ENCODE measurements around the gene FPGS.

- TF ChIP-seq, protein P1, sequence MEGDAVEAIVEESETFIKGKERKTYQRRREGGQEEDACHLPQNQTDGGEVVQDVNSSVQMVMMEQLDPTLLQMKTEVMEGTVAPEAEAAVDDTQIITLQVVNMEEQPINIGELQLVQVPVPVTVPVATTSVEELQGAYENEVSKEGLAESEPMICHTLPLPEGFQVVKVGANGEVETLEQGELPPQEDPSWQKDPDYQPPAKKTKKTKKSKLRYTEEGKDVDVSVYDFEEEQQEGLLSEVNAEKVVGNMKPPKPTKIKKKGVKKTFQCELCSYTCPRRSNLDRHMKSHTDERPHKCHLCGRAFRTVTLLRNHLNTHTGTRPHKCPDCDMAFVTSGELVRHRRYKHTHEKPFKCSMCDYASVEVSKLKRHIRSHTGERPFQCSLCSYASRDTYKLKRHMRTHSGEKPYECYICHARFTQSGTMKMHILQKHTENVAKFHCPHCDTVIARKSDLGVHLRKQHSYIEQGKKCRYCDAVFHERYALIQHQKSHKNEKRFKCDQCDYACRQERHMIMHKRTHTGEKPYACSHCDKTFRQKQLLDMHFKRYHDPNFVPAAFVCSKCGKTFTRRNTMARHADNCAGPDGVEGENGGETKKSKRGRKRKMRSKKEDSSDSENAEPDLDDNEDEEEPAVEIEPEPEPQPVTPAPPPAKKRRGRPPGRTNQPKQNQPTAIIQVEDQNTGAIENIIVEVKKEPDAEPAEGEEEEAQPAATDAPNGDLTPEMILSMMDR (IDR thresholded peaks at IDR 0.05 in 2 of 3, conservative IDR thresholded peaks at IDR 0.05 in 1 of 3; ENCODE audit: borderline replicate concordance in 1 of 3, insufficient read depth in 1 of 3, low read depth in 2 of 3, low read length in 2 of 3), result no peak
- TF ChIP-seq POLR2A (IDR thresholded peaks at IDR 0.05; ENCODE audit: borderline replicate concordance, extremely low read depth, insufficient read depth, insufficient read length) (no peak), ZBTB33 (IDR thresholded peaks at IDR 0.05; ENCODE audit: extremely low read depth, insufficient replicate concordance, low read length) (no peak), EZH2 (IDR thresholded peaks at IDR 0.05) (no peak), JUND (IDR thresholded peaks at IDR 0.05) (no peak), YY1 (IDR thresholded peaks at IDR 0.05; ENCODE audit: extremely low read depth, insufficient replicate concordance, low read depth, low read length) (no peak), ZNF274 (IDR thresholded peaks at IDR 0.05; ENCODE audit: low read depth, low read length) (no peak), CEBPB (IDR thresholded peaks at IDR 0.05; ENCODE audit: low read depth) (no peak), EZH2phosphoT487 (IDR thresholded peaks at IDR 0.05; ENCODE audit: borderline replicate concordance) (no peak), RAD21 (IDR thresholded peaks at IDR 0.05; ENCODE audit: low read depth) (no peak)
- TF ChIP-seq, protein P2, sequence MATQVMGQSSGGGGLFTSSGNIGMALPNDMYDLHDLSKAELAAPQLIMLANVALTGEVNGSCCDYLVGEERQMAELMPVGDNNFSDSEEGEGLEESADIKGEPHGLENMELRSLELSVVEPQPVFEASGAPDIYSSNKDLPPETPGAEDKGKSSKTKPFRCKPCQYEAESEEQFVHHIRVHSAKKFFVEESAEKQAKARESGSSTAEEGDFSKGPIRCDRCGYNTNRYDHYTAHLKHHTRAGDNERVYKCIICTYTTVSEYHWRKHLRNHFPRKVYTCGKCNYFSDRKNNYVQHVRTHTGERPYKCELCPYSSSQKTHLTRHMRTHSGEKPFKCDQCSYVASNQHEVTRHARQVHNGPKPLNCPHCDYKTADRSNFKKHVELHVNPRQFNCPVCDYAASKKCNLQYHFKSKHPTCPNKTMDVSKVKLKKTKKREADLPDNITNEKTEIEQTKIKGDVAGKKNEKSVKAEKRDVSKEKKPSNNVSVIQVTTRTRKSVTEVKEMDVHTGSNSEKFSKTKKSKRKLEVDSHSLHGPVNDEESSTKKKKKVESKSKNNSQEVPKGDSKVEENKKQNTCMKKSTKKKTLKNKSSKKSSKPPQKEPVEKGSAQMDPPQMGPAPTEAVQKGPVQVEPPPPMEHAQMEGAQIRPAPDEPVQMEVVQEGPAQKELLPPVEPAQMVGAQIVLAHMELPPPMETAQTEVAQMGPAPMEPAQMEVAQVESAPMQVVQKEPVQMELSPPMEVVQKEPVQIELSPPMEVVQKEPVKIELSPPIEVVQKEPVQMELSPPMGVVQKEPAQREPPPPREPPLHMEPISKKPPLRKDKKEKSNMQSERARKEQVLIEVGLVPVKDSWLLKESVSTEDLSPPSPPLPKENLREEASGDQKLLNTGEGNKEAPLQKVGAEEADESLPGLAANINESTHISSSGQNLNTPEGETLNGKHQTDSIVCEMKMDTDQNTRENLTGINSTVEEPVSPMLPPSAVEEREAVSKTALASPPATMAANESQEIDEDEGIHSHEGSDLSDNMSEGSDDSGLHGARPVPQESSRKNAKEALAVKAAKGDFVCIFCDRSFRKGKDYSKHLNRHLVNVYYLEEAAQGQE (IDR thresholded peaks at IDR 0.05; ENCODE audit: low read depth), result no peak
- TF ChIP-seq, protein P3, sequence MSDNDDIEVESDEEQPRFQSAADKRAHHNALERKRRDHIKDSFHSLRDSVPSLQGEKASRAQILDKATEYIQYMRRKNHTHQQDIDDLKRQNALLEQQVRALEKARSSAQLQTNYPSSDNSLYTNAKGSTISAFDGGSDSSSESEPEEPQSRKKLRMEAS (IDR thresholded peaks at IDR 0.05), result no peak
Measured at GRCh38 chr9:127767410-127767809, 35.3 kb upstream of the FPGS start.
